ENCODE data around the gene CSNK1G2.

Gene CSNK1G2

GRCh38 chr19:1941146-1942077, at the start of gene CSNK1G2:
TSS of gene CSNK1G2 (plus strand) at chr19:1941172. CDS start at chr19:1969773, 28,601 bp downstream.
- no peak for DNase-seq (ENCODE audit: low spot score)

DNA sequence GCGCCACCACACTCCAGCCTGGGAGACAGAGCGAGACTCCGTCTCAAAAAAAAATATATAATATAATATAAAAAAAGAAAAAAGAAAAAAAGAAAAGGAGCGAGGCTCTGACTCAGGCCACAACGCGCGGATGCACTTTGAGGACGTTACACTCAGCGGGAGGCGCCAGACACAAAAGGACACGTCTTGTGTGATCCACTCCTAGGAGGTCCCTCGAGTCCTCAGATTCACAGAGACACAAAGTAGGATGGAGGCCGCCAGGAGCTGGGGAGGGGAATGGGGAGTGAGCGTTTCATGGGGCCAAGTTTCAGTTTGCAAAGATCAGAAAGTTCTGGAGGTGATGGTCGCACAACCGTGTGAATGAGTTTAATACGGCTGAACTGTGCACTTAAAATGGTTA, 47.2 kb upstream of the CSNK1G2 start:
- no peak for DNase-seq (ENCODE audit: low spot score)

DNA sequence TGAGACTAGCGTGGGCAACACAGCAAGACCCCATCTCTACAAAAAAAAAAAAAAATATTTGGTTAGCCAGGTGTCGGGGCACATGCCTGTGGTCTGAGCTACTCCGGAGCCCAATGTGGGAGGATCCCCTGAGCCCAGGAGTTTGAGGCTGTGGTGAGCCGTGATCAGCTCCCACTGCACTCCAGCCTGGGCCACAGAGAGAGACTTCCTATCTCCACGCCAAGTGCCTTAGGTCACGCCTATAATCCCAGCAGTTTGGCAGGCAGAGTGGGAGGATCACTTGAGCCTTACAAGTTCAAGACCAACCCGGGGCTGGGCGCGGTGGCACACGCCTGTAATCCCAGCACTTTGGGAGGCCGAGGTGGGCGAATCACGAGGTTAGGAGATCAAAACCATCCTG, 44.5 kb upstream of the CSNK1G2 start:
- no peak for DNase-seq (ENCODE audit: low spot score)

DNA sequence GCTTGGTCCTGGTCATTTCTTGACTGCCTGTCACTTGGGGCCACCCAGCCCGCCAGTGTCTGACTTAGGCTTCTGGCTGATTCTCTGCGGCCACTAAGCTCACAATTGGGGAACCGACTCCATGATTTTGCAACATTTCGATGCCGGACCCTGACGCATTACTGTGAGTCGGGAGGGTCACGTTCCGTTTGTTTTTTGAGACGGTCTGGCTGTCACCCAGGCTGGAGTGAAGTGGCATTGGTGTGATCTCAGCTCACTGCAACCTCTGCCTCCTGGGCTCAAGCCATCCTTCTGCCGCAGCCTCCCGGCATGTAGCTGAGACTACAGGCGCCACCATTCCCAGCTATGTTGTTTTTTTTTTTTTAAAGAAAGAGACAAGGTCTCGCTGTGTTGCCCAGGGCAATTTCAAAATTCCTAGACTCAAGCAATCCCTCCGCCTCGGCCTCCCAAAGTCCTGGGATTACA, 39.0 kb upstream of the CSNK1G2 start:
- no peak for DNase-seq (ENCODE audit: low spot score)

DNA sequence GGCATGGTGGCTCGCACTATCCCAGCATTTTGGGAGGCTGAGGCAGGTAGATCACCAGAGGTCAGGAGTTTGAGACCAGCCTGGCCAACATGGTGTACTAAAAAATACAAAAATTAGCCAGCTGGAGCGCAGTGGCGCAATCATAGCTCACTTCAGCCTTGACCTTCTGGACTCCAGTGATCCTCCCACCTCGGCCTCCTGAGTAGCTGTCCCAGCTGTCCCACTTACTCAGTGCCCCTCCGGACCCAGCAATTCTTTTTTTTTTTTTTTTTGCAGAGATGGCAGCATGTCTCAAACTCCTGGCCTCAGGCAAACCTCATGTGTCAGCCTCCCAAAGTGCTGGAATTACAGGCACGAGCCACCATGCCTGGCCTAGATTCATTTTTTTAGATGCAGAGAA, 38.0 kb upstream of the CSNK1G2 start:
- DNase-seq (ENCODE audit: low spot score): no peak

- DNase-seq (ENCODE audit: low spot score): no peak
Observed at GRCh38 chr19:1904860-1905109, 36.2 kb upstream of the CSNK1G2 start.

- DNase-seq (ENCODE audit: low spot score): peak; percentile 98
Observed at GRCh38 chr19:1905110-1905862, 35.7 kb upstream of the CSNK1G2 start, which contains the start of the genes ADAT3 and SCAMP4. TSS of gene ADAT3 (plus strand) at chr19:1905399. CDS start at chr19:1912048, 6,649 bp downstream. TSS of gene SCAMP4 (plus strand) at chr19:1905399. CDS start at chr19:1915020, 9,621 bp downstream.

- no peak for DNase-seq (ENCODE audit: low spot score)
Observed at GRCh38 chr19:1905863-1906375, 35.1 kb upstream of the CSNK1G2 start.

DNA sequence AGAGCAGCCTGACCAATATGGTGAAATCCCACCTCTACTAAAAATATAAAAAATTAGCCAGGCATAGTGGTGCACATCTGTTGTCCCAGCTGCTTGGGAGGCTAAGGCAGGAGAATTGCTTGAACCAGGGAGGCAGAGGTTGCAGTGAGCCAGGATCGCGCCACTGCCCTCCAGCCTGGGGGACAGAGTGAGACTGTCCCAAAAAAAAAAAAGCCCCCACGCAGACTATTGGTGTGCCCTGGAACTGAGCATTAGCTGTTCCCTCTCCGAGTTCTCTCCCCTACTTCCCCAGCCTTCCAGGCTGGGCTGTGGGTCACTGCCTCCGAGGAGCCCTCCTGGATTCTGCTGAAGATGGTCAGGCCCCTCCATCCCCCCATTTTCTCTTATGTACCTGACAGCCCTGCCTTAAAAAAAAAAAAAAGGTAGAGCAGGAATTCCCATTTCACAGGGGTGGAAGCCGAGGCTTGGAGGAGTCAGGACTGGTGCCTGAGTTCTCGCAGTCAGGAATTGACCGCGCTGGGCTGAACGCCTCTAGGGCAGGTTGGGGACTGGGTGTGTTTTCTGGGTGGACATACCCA, 33.9 kb upstream of the CSNK1G2 start:
- no peak for DNase-seq (ENCODE audit: low spot score)

DNA sequence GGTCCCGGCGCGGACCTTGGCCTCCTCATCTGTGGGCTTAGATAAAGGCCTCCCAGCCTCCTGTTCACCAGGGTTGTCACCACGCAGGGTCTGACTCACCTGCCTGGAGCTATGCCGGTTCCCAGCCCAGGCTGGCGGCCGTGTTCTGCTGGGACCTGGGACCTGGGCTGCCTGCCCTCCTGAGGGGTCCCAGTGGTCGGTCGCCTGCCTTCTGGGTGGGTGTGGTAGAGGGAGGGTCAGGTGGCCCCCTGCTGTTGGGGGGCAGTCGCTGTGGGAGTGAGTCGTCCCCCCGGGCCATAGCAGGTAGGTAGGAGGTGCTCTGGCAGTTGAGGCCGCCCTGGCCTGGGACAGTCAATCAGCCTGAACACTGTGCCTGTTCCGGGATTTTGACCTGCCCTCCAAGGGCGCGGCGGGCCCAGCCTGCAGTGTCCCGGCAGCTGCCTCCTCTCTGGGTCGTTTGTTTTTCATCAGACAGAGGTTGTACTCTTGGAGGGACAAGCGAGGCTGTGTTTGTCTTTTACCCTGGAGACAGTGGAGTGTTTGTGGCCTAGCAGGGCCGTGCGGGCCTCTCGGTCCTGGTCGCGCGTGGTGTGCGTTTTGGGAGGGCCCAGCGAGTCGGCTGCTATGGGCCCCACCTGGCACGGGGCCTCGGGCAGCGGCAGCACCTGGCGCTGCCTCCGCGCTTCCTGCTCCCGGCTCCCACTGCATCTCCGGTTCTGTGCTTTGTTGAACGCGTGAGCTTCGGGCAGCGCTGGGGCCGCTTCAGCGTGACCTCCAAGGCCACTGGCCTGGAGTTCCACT, 33.2 kb upstream of the CSNK1G2 start:
- DNase-seq (ENCODE audit: low spot score): no peak

DNA sequence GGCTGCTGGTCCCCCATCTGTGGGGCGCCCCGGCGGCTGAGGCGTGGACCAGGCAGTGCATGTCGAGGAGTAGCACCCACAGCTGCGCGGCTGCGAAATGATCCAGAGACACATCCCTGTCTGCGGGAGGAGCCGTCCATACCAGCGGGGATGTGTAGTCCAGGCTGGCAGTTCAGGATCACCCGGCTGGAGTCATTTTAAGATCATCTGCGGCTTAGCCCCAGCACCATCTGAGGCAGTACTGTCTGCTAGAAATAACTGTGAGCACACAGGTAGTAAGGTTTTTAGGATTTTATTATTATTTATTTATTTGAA, 32.7 kb upstream of the CSNK1G2 start:
- no peak for DNase-seq (ENCODE audit: low spot score)

DNA sequence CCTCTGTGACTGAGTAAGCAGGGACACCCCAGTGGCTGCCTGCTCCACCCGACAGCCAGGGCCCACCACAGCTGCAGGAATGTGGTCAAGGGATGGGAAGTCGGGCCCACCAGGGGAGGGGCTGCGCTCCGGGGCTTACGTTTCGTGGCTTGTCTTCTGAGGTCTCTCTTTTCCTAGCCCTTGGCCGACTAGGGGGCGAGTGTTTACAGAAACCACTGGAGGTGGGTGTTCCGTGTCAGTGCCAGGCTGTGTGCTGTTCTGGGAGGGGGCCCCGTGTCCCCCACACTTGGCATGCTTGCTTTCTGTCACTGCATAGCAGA, 31.3 kb upstream of the CSNK1G2 start:
- no peak for DNase-seq (ENCODE audit: low spot score)

DNA sequence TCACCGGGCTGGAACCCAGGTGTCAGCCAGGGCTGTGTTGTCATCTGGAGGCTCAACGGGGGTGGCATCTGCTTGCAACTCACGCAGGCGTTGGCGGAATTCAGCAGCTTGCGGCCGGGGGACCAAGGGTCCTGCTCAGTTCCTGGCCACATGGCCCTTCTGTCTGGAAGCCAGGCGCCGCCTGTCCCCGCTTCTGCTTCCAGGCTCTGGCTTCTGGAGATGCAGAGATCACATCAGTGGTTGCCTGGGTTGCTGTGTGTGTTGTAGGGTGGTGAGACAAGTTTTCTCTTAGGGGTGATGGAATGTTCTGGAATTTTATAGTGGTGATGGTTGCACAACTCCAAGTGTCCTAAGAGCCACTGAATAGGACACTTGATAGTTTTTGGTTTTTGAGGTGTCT, 30.8 kb upstream of the CSNK1G2 start:
- no peak for DNase-seq (ENCODE audit: low spot score)

- no peak for DNase-seq (ENCODE audit: low spot score)
Observed at GRCh38 chr19:1911098-1911497, 29.9 kb upstream of the CSNK1G2 start.

- no peak for DNase-seq (ENCODE audit: low spot score)
Observed at GRCh38 chr19:1911995-1912394, 29.0 kb upstream of the CSNK1G2 start.

- DNase-seq (ENCODE audit: low spot score): no peak
Observed at GRCh38 chr19:1912760-1913505, 28.0 kb upstream of the CSNK1G2 start.

- no peak for DNase-seq (ENCODE audit: low spot score)
Observed at GRCh38 chr19:1913781-1914577, 27.0 kb upstream of the CSNK1G2 start.

GRCh38 chr19:1914826-1915341, 26.1 kb upstream of the CSNK1G2 start:
- DNase-seq (ENCODE audit: low spot score): no peak

GRCh38 chr19:1917146-1917545, 23.8 kb upstream of the CSNK1G2 start:
- no peak for DNase-seq (ENCODE audit: low spot score)

- no peak for DNase-seq (ENCODE audit: low spot score)
Observed at GRCh38 chr19:1917926-1918325, 23.0 kb upstream of the CSNK1G2 start.
